ENCODE data around the gene TMEM126A.
A peak's percentile ranks its signal among the peaks of the same experiment; 100 is the strongest.

Gene TMEM126A

GRCh38 chr11:85634747-85635146 lies 13.0 kb upstream of the TMEM126A start:
- Histone ChIP-seq H3K9me3 (replicated peaks; ENCODE audit: insufficient read depth, low read length) (no peaks in the 10 kb centered on the region), H3K4me3 (ENCODE audit: low read length) (no peak overlapping the region), H3K9me2 (replicated peaks; ENCODE audit: insufficient read depth, low read length) (no peaks in the 10 kb centered on the region), H3K4me1 (ENCODE audit: low read length) (peaks cover 4% of the 10 kb centered on the region; the same call in 1 of the 2 replicates), H3K9ac (ENCODE audit: low read length) (no peak overlapping the region), H2AFZ (ENCODE audit: low read length) (no peak overlapping the region), H3K4me2 (ENCODE audit: low read depth, low read length) (no peak overlapping the region), H3F3A (ENCODE audit: insufficient read depth, low read length) (no peaks in the 10 kb centered on the region), H3K36me3 (replicated peaks; ENCODE audit: insufficient read depth, low read length) (0 out of 2 replicates have a peak, but pooled peaks cover 5% of the 10 kb centered on the region), H4K20me1 (ENCODE audit: insufficient read depth, low read length) (no peaks in the 10 kb centered on the region), H3K27me3 (replicated peaks; ENCODE audit: insufficient read depth, low read length) (no peaks in the 10 kb centered on the region), H3K27ac (ENCODE audit: low read length) (no peak overlapping the region), H3K79me2 (ENCODE audit: low read length) (peaks cover 25% of the 10 kb centered on the region)
- TF ChIP-seq, protein P1, sequence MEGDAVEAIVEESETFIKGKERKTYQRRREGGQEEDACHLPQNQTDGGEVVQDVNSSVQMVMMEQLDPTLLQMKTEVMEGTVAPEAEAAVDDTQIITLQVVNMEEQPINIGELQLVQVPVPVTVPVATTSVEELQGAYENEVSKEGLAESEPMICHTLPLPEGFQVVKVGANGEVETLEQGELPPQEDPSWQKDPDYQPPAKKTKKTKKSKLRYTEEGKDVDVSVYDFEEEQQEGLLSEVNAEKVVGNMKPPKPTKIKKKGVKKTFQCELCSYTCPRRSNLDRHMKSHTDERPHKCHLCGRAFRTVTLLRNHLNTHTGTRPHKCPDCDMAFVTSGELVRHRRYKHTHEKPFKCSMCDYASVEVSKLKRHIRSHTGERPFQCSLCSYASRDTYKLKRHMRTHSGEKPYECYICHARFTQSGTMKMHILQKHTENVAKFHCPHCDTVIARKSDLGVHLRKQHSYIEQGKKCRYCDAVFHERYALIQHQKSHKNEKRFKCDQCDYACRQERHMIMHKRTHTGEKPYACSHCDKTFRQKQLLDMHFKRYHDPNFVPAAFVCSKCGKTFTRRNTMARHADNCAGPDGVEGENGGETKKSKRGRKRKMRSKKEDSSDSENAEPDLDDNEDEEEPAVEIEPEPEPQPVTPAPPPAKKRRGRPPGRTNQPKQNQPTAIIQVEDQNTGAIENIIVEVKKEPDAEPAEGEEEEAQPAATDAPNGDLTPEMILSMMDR (IDR thresholded peaks at IDR 0.05; ENCODE audit: low read length), result no peak
- TF ChIP-seq EZH2phosphoT487 (IDR thresholded peaks at IDR 0.05; ENCODE audit: low read length), result no peak
- TF ChIP-seq EZH2 (optimal IDR thresholded peaks at IDR 0.05; ENCODE audit: low read depth, low read length), result no peak
- no peak for DNase-seq

GRCh38 chr11:85643191-85643614 lies 4.6 kb upstream of the TMEM126A start:
- no peaks in the 10 kb centered on the region for H3K9me3 ChIP-seq (replicated peaks; ENCODE audit: insufficient read depth, low read length)
- peaks cover 4% of the 10 kb centered on the region for H3K4me1 ChIP-seq (ENCODE audit: low read length)
- H3K27me3 ChIP-seq (replicated peaks; ENCODE audit: insufficient read depth, low read length), result no peaks in the 10 kb centered on the region
- no peak overlapping the region for H3K9ac ChIP-seq (ENCODE audit: low read length)
- no peak for DNase-seq
- H3K79me2 ChIP-seq (ENCODE audit: low read length), result peaks cover 7% of the 10 kb centered on the region
- no peak overlapping the region for H3K4me2 ChIP-seq (ENCODE audit: low read depth, low read length)
- H3K9me2 ChIP-seq (replicated peaks; ENCODE audit: insufficient read depth, low read length), result no peaks in the 10 kb centered on the region
- peaks cover 10% of the 10 kb centered on the region for H3F3A ChIP-seq (ENCODE audit: insufficient read depth, low read length)
- no peaks in the 10 kb centered on the region for H3K36me3 ChIP-seq (replicated peaks; ENCODE audit: insufficient read depth, low read length)
- TF ChIP-seq, protein P1 (IDR thresholded peaks at IDR 0.05; ENCODE audit: low read length), result no peak
- TF ChIP-seq EZH2 (optimal IDR thresholded peaks at IDR 0.05; ENCODE audit: low read depth, low read length) (no peak), EZH2phosphoT487 (IDR thresholded peaks at IDR 0.05; ENCODE audit: low read length) (no peak)
- no peak overlapping the region for H2AFZ ChIP-seq (ENCODE audit: low read length)
- no peak overlapping the region for H3K27ac ChIP-seq (ENCODE audit: low read length)
- no peak overlapping the region for H3K4me3 ChIP-seq (ENCODE audit: low read length)
- H4K20me1 ChIP-seq (ENCODE audit: insufficient read depth, low read length), result no peaks in the 10 kb centered on the region

DNA sequence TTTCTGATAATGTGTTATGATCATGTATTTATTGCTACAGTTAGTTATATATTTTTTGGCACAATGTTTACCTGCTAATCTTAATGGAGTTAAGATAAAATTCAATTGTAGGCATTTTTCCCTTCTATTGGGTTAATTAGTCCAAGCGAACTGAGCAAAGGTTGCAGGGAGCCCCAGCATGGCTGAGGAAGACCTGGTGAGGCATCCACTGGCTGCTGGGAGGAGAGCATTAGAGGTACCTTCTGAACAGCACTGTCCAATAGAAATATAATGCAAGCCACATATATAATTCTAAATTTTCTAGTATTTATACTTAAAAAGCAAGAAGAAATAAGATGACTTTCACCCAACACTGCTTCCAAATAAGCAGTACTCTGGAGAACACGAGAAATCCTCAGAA lies 689 bp upstream of the TMEM126A start:
- H3K9ac ChIP-seq (ENCODE audit: low read length), result peak overlapping the region; percentile 70
- peaks cover 10% of the 10 kb centered on the region for H3K4me1 ChIP-seq (ENCODE audit: low read length)
- no peaks in the 10 kb centered on the region for H3K27me3 ChIP-seq (replicated peaks; ENCODE audit: insufficient read depth, low read length)
- H4K20me1 ChIP-seq (ENCODE audit: insufficient read depth, low read length), result no peaks in the 10 kb centered on the region
- H3K4me3 ChIP-seq (ENCODE audit: low read length), result peak overlapping the region; percentile 66
- H3F3A ChIP-seq (ENCODE audit: insufficient read depth, low read length), result peaks cover 23% of the 10 kb centered on the region
- no peaks in the 10 kb centered on the region for H3K36me3 ChIP-seq (replicated peaks; ENCODE audit: insufficient read depth, low read length)
- peak overlapping the region; percentile 62 for H3K4me2 ChIP-seq (ENCODE audit: low read depth, low read length)
- TF ChIP-seq, protein P1 (IDR thresholded peaks at IDR 0.05; ENCODE audit: low read length), result no peak
- peaks cover 39% of the 10 kb centered on the region for H3K79me2 ChIP-seq (ENCODE audit: low read length)
- H3K27ac ChIP-seq (ENCODE audit: low read length), result peak overlapping the region; percentile 73; the same call in 1 of the 2 replicates
- no peak for DNase-seq
- H3K9me2 ChIP-seq (replicated peaks; ENCODE audit: insufficient read depth, low read length), result no peaks in the 10 kb centered on the region
- H2AFZ ChIP-seq (ENCODE audit: low read length), result peak overlapping the region; percentile 56
- no peaks in the 10 kb centered on the region for H3K9me3 ChIP-seq (replicated peaks; ENCODE audit: insufficient read depth, low read length)

Data from MM.1S (cell line).